Measurements from ENCODE around the gene PCDHGB6.

Gene PCDHGB6

GRCh38 chr5:141440341-141440740 is 32.5 kb downstream of the PCDHGB6 start:
- no peak overlapping the region for H2AFZ ChIP-seq (ENCODE audit: low read depth, low read length, severe bottlenecking)
- no peak overlapping the region for H3K4me2 ChIP-seq (ENCODE audit: low read depth, low read length, poor library complexity, severe bottlenecking)
- no peaks in the 10 kb centered on the region for H4K20me1 ChIP-seq (ENCODE audit: low read depth, low read length)
- H3K4me3 ChIP-seq (ENCODE audit: insufficient read depth, low read length, poor library complexity, severe bottlenecking), result no peak overlapping the region
- TF ChIP-seq EZH2phosphoT487 (conservative IDR thresholded peaks at IDR 0.05; ENCODE audit: low read length), result no peak
- H3F3A ChIP-seq (ENCODE audit: insufficient read depth), result no peaks in the 10 kb centered on the region
- no peaks in the 10 kb centered on the region for H3K27me3 ChIP-seq (ENCODE audit: low read length)
- no peaks in the 10 kb centered on the region for H3K9me3 ChIP-seq (ENCODE audit: insufficient read depth, low read length)
- H3K9ac ChIP-seq (ENCODE audit: low read length), result no peak overlapping the region
- H3K27ac ChIP-seq (ENCODE audit: low read depth, low read length), result no peak overlapping the region
- no peaks in the 10 kb centered on the region for H3K36me3 ChIP-seq (ENCODE audit: low read length)
- H3K79me2 ChIP-seq (ENCODE audit: insufficient read depth, low read length), result no peaks in the 10 kb centered on the region
- no peaks in the 10 kb centered on the region for H3K9me2 ChIP-seq (replicated peaks; ENCODE audit: insufficient read depth, low read length)

- Histone ChIP-seq H4K20me1 (ENCODE audit: low read depth, low read length) (no peaks in the 10 kb centered on the region), H3K79me2 (ENCODE audit: insufficient read depth, low read length) (no peaks in the 10 kb centered on the region), H3F3A (ENCODE audit: insufficient read depth) (no peaks in the 10 kb centered on the region), H3K4me3 (ENCODE audit: insufficient read depth, low read length, poor library complexity, severe bottlenecking) (no peak overlapping the region), H3K9me2 (replicated peaks; ENCODE audit: insufficient read depth, low read length) (no peaks in the 10 kb centered on the region), H2AFZ (ENCODE audit: low read depth, low read length, severe bottlenecking) (no peak overlapping the region), H3K9ac (ENCODE audit: low read length) (no peak overlapping the region), H3K27me3 (ENCODE audit: low read length) (no peaks in the 10 kb centered on the region), H3K27ac (ENCODE audit: low read depth, low read length) (no peak overlapping the region), H3K4me2 (ENCODE audit: low read depth, low read length, poor library complexity, severe bottlenecking) (no peak overlapping the region), H3K36me3 (ENCODE audit: low read length) (no peaks in the 10 kb centered on the region), H3K9me3 (ENCODE audit: insufficient read depth, low read length) (no peaks in the 10 kb centered on the region)
- TF ChIP-seq EZH2phosphoT487 (conservative IDR thresholded peaks at IDR 0.05; ENCODE audit: low read length), result no peak
- no peak for TF ChIP-seq CTCF (IDR thresholded peaks at IDR 0.05; ENCODE audit: insufficient read depth, low read length, poor library complexity, severe bottlenecking)
Measured at GRCh38 chr5:141441571-141442170, 33.9 kb downstream of the PCDHGB6 start.

Measured in SU-DHL-6 (cell line).